Endothelial cell of umbilical vein (primary cell): ENCODE data around the gene MYBPHL.

Experiments used
- EZH2 ChIP-seq: IDR thresholded peaks from 2 replicates; pipeline ENCODE4 v1.6.1; 2012; ENCODE audit warnings: borderline replicate concordance, low read depth, mild to moderate bottlenecking, moderate library complexity, low read length, inconsistent platforms; ENCODE audit not compliant: severe bottlenecking
- FOS ChIP-seq: IDR thresholded peaks from 2 replicates; pipeline ENCODE4 v1.6.1; 2011; ENCODE audit warnings: mild to moderate bottlenecking, low read length, moderate library complexity, borderline replicate concordance; ENCODE audit not compliant: insufficient read depth
- GATA2 ChIP-seq: IDR thresholded peaks from 2 replicates; pipeline ENCODE4 v1.7.0; 2011; ENCODE audit warnings: low read depth, mild to moderate bottlenecking, moderate library complexity, mixed read lengths, low read length; ENCODE audit not compliant: insufficient read length, insufficient read depth
- JUN ChIP-seq: IDR thresholded peaks from 2 replicates; pipeline ENCODE4 v1.6.1; 2011; ENCODE audit warnings: borderline replicate concordance, low read depth; ENCODE audit not compliant: insufficient read length, insufficient read depth
- MYC ChIP-seq: IDR thresholded peaks from one replicate; pipeline ENCODE4 v1.6.1; 2011; ENCODE audit warnings: mild to moderate bottlenecking, low read depth, low read length
- POLR2A ChIP-seq: IDR thresholded peaks from 2 replicates; pipeline ENCODE4 v1.6.1; 2012; ENCODE audit warnings: low read depth, mild to moderate bottlenecking, control low read depth, low read length
- POLR2AphosphoS5 ChIP-seq: IDR thresholded peaks from 2 replicates; pipeline ENCODE4 v1.6.1; 2012; ENCODE audit warnings: low read depth, mild to moderate bottlenecking, control low read depth, low read length, moderate library complexity; ENCODE audit not compliant: insufficient read depth
- TF ChIP-seq, protein P1 (sequence below), 2 donors: IDR thresholded peaks; 1 replicate in 1 of 2; 2 replicates in 1 of 2; pipeline ENCODE4 v1.5.1; 2011; ENCODE audit warnings: low read length in 2 of 2, mild to moderate bottlenecking in 2 of 2, moderate library complexity in 2 of 2, control low read depth in 1 of 2, inconsistent platforms in 1 of 2, low read depth in 1 of 2; ENCODE audit not compliant: insufficient read depth in 1 of 2; ENCODE audit errors: extremely low read depth in 1 of 2
- TF ChIP-seq, protein P2 (sequence below): IDR thresholded peaks from 2 replicates; pipeline ENCODE4 v1.6.1; 2011; ENCODE audit not compliant: insufficient read depth, insufficient read length

DNA sequence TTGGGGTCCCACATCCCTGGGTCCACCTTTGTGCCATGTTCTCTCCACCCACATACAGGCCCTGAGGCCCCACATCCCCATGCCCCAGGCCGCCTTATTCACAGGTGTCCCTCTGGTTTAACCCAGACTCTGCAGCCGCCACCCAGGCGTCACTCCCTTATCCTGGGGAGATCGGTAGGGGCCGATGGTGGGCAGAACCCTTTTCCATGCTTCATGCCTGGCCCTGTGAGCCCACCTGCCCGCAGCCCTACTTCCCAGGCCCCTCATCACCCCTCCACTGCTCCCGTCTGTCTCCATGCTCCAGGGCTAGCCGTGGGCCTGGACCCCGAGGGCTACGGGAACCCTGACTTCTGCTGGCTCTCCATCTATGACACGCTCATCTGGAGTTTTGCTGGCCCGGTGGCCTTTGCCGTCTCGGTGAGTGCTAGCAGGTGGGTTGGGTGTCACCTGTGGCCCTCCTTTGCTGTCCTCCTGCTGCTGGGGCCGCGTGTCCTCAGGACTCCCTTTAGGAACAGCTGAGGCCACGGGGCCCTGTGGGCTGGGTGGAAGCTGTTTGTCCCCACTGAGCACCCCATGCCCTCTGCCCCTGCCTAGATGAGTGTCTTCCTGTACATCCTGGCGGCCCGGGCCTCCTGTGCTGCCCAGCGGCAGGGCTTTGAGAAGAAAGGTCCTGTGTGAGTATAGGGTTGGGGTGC, 36.0 kb downstream of the MYBPHL start:
- TF ChIP-seq POLR2A (no peak), EZH2 (no peak), POLR2AphosphoS5 (no peak), GATA2 (no peak), JUN (no peak), FOS (no peak), MYC (no peak)
- TF ChIP-seq, protein P1, sequence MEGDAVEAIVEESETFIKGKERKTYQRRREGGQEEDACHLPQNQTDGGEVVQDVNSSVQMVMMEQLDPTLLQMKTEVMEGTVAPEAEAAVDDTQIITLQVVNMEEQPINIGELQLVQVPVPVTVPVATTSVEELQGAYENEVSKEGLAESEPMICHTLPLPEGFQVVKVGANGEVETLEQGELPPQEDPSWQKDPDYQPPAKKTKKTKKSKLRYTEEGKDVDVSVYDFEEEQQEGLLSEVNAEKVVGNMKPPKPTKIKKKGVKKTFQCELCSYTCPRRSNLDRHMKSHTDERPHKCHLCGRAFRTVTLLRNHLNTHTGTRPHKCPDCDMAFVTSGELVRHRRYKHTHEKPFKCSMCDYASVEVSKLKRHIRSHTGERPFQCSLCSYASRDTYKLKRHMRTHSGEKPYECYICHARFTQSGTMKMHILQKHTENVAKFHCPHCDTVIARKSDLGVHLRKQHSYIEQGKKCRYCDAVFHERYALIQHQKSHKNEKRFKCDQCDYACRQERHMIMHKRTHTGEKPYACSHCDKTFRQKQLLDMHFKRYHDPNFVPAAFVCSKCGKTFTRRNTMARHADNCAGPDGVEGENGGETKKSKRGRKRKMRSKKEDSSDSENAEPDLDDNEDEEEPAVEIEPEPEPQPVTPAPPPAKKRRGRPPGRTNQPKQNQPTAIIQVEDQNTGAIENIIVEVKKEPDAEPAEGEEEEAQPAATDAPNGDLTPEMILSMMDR (IDR thresholded peaks at IDR 0.05; ENCODE audit: extremely low read depth in 1 of 2, insufficient read depth in 1 of 2, low read depth in 1 of 2, low read length in 2 of 2) = no peak
- TF ChIP-seq, protein P2, sequence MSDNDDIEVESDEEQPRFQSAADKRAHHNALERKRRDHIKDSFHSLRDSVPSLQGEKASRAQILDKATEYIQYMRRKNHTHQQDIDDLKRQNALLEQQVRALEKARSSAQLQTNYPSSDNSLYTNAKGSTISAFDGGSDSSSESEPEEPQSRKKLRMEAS = no peak
